Sigmoid colon (tissue), 7 donors: ENCODE measurements around the gene FOXN3. TPM values are rescaled to one million over a fixed set of nuclear protein-coding genes. Genes with fewer than 3 reads are reported as not detected.
"Not testable (repeated sequence)": the region's sequence is repeated elsewhere in the genome, so short reads cannot be mapped to it uniquely, and the experiment has no call there.

Experiments
- DNase-seq: peaks from one replicate; pipeline ENCODE4 v3.0.0-alpha.2; 2019
- H3K27ac ChIP-seq, 4 donors: fragments of 200-600 bp; sonication (generic); one replicate each; pipeline ENCODE4 v1.5.1; 2016 to 2019; ENCODE audit warnings: mild to moderate bottlenecking in 1 of 4
- H3K27me3 ChIP-seq, 3 donors: fragments of 200-600 bp; sonication (generic); one replicate each; pipeline ENCODE4 v1.5.1; 2019; ENCODE audit warnings: mild to moderate bottlenecking in 1 of 3
- H3K36me3 ChIP-seq, 4 donors: fragments of 200-600 bp; sonication (generic); one replicate each; pipeline ENCODE4 v1.5.1; 2016 to 2019
- H3K4me1 ChIP-seq, 4 donors: fragments of 200-600 bp; sonication (generic); one replicate each; pipeline ENCODE4 v1.5.1; 2017 to 2019
- H3K4me3 ChIP-seq, 4 donors: fragments of 200-600 bp; sonication (generic); one replicate each; pipeline ENCODE4 v1.5.1; 2017 to 2019; ENCODE audit warnings: mild to moderate bottlenecking in 2 of 4, moderate library complexity in 1 of 4
- H3K9me3 ChIP-seq, 4 donors: fragments of 200-600 bp in 3 of 4; sonication (generic) in 3 of 4; one replicate each; pipeline versions ENCODE4 v1.5.1 to v1.6.1; 2013 to 2019
- CTCF ChIP-seq, 4 experiments: fragments of 450-650 bp in 3 of 4; fragments of 200-600 bp in 1 of 4; IDR thresholded peaks; one replicate each; pipeline ENCODE4 v1.5.1; 2016 to 2019; ENCODE audit warnings: antibody characterized with exemption in 4 of 4, mild to moderate bottlenecking in 3 of 4, moderate library complexity in 2 of 4
- EP300 ChIP-seq, 4 donors: sonication (generic); formaldehyde crosslinking; IDR thresholded peaks; one replicate each; pipeline ENCODE4 v1.6.1; 2017; ENCODE audit warnings: antibody characterized with exemption in 4 of 4
- POLR2A ChIP-seq, 2 donors: fragments of 450-650 bp; IDR thresholded peaks; one replicate each; pipeline ENCODE4 v1.6.1; 2016; ENCODE audit warnings: antibody characterized with exemption in 2 of 2, mild to moderate bottlenecking in 2 of 2, moderate library complexity in 2 of 2
- POLR2AphosphoS5 ChIP-seq, 4 donors: sonication (generic); formaldehyde crosslinking; IDR thresholded peaks; one replicate each; pipeline ENCODE4 v1.6.1; 2017; ENCODE audit warnings: antibody characterized with exemption in 4 of 4
- WGBS, 2 donors: extraction: QIAGEN DNeasy Blood & Tissue Kit; methylation state at CpG; one replicate each; pipeline ENCODE4 v1.1.7; 2013; 5-methylcytosine and 5-hydroxymethylcytosine counted together
- intact Hi-C: fragments of 100-400 bp; cut with DNase I; formaldehyde crosslinking; loops from one replicate; pipeline ENCODE4 v1.15.1; 2023
- polyA plus RNA-seq, 3 donors: library from polyadenylated mRNA; stranded (reverse); fragments of 200-250 nt; gene quantifications; one replicate each; pipeline ENCODE4 v1.2.3, GENCODE V29; 2013
- total RNA-seq, 4 donors: library from RNA; depleted of rRNA; stranded (reverse); fragments of >200 nt; gene quantifications; one replicate each; pipeline ENCODE4 v1.1.0, GENCODE V29; 2016
- donor health status: healthy with polysubstance abuse.
- donor health status: Bipolar disorder and iron deficiency.
- donor health status: healthy.

FOXN3 gene
- total and polyA plus RNA-seq, 7 donors: 24.6 to 146 (median 104) TPM

DNA sequence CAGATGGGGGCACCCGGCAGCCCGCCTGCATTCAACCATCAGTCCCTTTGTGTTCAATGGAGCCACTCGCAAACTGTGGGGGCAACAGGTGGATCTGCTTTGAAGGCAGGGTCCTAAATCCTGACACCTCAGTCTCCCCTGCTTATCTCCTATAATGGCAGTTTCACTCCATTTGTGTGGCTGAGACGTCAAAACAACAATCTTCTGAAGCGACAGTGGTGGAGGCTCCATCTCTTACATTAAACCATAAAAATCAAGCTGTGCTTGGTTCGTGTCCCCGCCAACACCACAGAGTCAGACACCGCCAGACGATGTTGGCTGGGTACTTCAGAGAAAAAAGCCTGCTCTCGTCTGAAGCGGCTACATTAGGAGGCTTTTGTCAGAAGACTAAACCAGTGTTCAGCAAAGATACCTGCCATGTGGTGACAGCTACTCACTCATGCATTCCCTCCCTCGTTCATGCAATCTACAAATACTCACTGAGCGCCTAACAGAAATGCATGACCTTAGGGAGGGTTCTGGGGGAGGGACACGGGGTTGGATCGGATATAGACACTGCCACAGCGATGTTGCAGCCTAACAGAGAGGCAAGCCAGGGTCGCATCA is 253.9 kb downstream of the FOXN3 start:
- Histone ChIP-seq H3K27ac (no peak overlapping the region), H3K4me3 (no peak overlapping the region), H3K36me3 (peaks cover 0 to 35% (median 14%) of the 10 kb centered on the region in 4 donors), H3K4me1 (peaks cover 0 to 18% (median 13%) of the 10 kb centered on the region in 4 donors), H3K9me3 (no peaks in the 10 kb centered on the region), H3K27me3 (no peaks in the 10 kb centered on the region)
- intact Hi-C loops: no loop called here
- WGBS, 2 donors: 93 to 95% methylated on average over 17 of the region's 17 CpGs
- DNase-seq: no peak
- no peak for TF ChIP-seq POLR2A (IDR thresholded peaks at IDR 0.05)
- TF ChIP-seq EP300 (IDR thresholded peaks at IDR 0.05): no peak
- no peak for TF ChIP-seq CTCF (IDR thresholded peaks at IDR 0.05)
- no peak for TF ChIP-seq POLR2AphosphoS5 (IDR thresholded peaks at IDR 0.05)

- Histone ChIP-seq H3K27me3 (no peaks in the 10 kb centered on the region), H3K9me3 (no peaks in the 10 kb centered on the region), H3K4me1 (peaks cover 0 to 18% (median 13%) of the 10 kb centered on the region in 4 donors), H3K4me3 (no peak overlapping the region), H3K36me3 (peaks cover 0 to 35% (median 14%) of the 10 kb centered on the region in 4 donors), H3K27ac (no peak overlapping the region)
- WGBS, 2 donors: 97% methylated on average over 22 of the region's 22 CpGs
- TF ChIP-seq POLR2AphosphoS5 (IDR thresholded peaks at IDR 0.05): no peak
- intact Hi-C loops: no loop called here
- no peak for DNase-seq
Observed at GRCh38 chr14:89162586-89162985, 254.4 kb downstream of the FOXN3 start.

DNA sequence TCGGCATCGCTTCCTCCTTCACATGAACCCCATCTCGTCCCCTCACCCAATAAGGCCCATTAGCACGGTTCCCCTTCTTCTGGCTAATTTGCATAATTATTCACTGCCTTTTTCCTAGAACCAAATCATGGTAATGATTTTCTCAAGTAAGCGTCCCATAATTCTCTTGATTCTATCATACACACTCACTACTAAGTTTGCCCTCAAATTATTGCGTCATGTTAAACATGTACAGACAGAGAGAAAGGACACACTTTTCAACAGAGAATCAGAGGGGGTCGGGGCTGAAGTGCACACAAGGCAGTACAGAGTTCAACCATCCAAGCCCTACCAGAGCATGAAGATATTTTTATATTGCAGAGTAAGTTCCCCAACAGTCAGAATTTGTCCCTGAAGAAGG is 256.6 kb downstream of the FOXN3 start:
- WGBS, 2 donors: 90 to 93% methylated on average over 7 of the region's 7 CpGs
- no peak for DNase-seq
- intact Hi-C loops: no loop called here
- Histone ChIP-seq H3K27ac (no peak overlapping the region), H3K4me1 (peaks cover 0 to 9% (median 4%) of the 10 kb centered on the region in 4 donors), H3K9me3 (no peaks in the 10 kb centered on the region), H3K27me3 (no peaks in the 10 kb centered on the region), H3K4me3 (no peak overlapping the region), H3K36me3 (peaks cover 0 to 35% (median 14%) of the 10 kb centered on the region in 4 donors)
- no peak for TF ChIP-seq CTCF (IDR thresholded peaks at IDR 0.05)
- TF ChIP-seq POLR2AphosphoS5 (IDR thresholded peaks at IDR 0.05): no peak

DNA sequence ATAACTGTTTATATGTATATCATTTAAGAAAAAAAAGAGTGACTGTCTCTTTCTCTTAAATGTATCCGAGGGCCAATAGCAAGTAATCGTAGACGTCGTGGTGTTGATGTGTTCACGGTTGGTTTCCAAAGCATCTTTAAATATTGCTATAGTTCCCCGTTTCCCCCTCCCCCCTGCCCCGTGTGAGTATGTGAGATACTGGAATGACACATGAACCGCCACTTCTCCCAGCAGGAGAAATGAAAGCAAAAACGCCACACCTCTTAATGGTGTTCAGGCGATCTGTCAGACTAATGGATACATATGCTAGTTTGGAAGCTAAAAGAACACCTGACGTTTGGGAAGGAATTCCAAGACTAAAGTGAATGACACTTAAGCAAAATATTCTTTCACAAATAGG is 258.3 kb downstream of the FOXN3 start:
- no peaks in the 10 kb centered on the region for H3K27me3 ChIP-seq
- TF ChIP-seq CTCF (IDR thresholded peaks at IDR 0.05) (no peak), EP300 (IDR thresholded peaks at IDR 0.05) (no peak), POLR2AphosphoS5 (IDR thresholded peaks at IDR 0.05) (no peak), POLR2A (IDR thresholded peaks at IDR 0.05) (no peak)
- 92 to 94% methylated on average over 11 of the region's 11 CpGs for WGBS, 2 donors
- H3K9me3 ChIP-seq: no peaks in the 10 kb centered on the region
- no peak overlapping the region for H3K27ac ChIP-seq
- no peak for DNase-seq
- no peaks in the 10 kb centered on the region for H3K4me1 ChIP-seq
- intact Hi-C loops: no loop called here
- no peak overlapping the region for H3K4me3 ChIP-seq
- peaks cover 0 to 35% (median 14%) of the 10 kb centered on the region in 4 donors for H3K36me3 ChIP-seq

- H3K4me3 ChIP-seq, DNase-seq, H3K9me3 ChIP-seq, H3K27me3 ChIP-seq, intact Hi-C loops, H3K4me1 ChIP-seq, H3K27ac ChIP-seq: not testable (repeated sequence)
- WGBS, 2 donors: 92 to 95% methylated on average over 7 of the region's 7 CpGs
- H3K36me3 ChIP-seq: peaks cover 0 to 35% (median 14%) of the 10 kb centered on the region in 4 donors
Observed at GRCh38 chr14:89158104-89158503, 258.9 kb downstream of the FOXN3 start.

- DNase-seq: no peak
- H3K27me3 ChIP-seq: no peaks in the 10 kb centered on the region
- peaks cover 0 to 12% (median 1%) of the 10 kb centered on the region in 4 donors for H3K36me3 ChIP-seq
- H3K27ac ChIP-seq: no peak overlapping the region
- TF ChIP-seq CTCF (IDR thresholded peaks at IDR 0.05) (no peak), POLR2A (IDR thresholded peaks at IDR 0.05) (no peak), POLR2AphosphoS5 (IDR thresholded peaks at IDR 0.05) (no peak), EP300 (IDR thresholded peaks at IDR 0.05) (no peak)
- no peaks in the 10 kb centered on the region for H3K9me3 ChIP-seq
- H3K4me1 ChIP-seq: no peaks in the 10 kb centered on the region
- no peak overlapping the region for H3K4me3 ChIP-seq
- intact Hi-C loops: no loop called here
- 89 to 93% methylated on average over 5 of the region's 5 CpGs for WGBS, 2 donors
Observed at GRCh38 chr14:89155491-89155890, 261.5 kb downstream of the FOXN3 start.

DNA sequence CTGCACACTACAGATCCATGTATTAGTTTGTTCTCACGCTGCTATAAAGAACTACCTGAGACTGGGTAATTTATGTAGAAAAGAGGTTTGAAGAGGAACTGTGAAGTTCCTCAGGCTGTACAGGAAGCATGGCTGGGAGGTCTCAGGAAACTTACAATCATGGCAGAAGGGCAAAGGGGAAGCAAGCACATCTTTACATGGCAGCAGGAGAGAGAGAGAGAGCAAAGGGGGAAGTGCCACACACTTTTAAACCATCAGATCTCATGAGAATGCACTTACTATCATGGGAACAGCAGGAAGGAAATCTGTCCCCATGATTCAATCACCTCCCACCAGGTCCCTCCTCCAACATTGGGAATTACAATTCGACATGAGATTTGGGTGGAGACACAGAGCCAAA is 265.3 kb downstream of the FOXN3 start:
- WGBS, 2 donors: 84 to 88% methylated on average over 2 of the region's 2 CpGs
- H3K27me3 ChIP-seq, H3K9me3 ChIP-seq, intact Hi-C loops, H3K36me3 ChIP-seq, H3K4me3 ChIP-seq, H3K27ac ChIP-seq, H3K4me1 ChIP-seq, DNase-seq: not testable (repeated sequence)
